Stimulated activated CD4-positive, alpha-beta T cell treated with anti-CD3 and anti-CD28 coated beads, Interleukin-4, amount 100 ng/mL, for 48 hours (primary cell): ENCODE measurements around the gene ATG4C.
"Not testable (repeated sequence)": the region's sequence is repeated elsewhere in the genome, so short reads cannot be mapped to it uniquely, and the experiment has no call there.

ENCODE experiments used
- DNase-seq, 2 donors: peaks; one replicate each; pipeline ENCODE4 v3.0.0-alpha.2; 2020; ENCODE audit warnings: low read depth in 2 of 2

Gene ATG4C, protein sequence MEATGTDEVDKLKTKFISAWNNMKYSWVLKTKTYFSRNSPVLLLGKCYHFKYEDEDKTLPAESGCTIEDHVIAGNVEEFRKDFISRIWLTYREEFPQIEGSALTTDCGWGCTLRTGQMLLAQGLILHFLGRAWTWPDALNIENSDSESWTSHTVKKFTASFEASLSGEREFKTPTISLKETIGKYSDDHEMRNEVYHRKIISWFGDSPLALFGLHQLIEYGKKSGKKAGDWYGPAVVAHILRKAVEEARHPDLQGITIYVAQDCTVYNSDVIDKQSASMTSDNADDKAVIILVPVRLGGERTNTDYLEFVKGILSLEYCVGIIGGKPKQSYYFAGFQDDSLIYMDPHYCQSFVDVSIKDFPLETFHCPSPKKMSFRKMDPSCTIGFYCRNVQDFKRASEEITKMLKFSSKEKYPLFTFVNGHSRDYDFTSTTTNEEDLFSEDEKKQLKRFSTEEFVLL

DNA sequence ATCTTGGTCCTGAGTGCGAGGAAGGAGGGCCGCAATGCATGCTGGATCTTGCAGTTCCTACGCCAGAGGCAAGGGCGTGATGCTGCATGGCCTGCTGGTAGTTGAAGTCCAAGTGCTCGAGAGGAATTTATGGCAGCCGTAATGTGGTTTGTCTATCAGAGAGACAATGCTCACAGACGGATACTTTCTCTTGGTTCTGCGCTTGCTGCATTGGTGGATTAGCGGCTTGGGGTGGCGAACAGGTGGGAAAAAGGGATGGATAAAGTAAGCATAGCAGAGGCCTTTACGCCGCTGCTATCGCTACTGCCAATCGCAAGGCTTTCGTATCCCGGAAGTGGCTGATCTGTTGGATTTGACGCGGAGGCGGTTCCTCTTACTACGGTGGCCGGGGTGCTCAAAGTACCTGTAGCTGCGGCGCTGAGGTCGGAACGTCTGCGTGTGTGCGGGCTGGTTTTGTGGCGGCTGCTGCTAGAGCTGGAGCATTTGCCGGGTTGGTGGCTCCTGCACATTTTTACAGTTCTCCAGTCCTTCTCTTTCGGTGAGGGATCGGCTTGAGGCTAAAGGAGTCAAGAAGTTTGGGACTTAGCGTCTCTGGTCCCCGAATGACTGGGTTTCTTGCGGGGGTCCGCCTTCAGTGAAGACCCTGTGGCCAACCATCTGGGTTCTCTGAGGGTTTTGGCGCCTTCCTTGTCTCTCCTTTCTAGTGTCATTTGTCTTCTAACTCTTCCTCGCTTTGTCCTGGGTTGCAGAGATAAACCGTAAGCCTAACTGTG lies at the start of gene ATG4C:
Gene ATG4C, plus strand, starts transcription at position 397 of the 773 bp plus-strand sequence. CDS start 19,655 bp downstream, outside the sequence.
- peak; percentile 76 to 89 for DNase-seq

DNA sequence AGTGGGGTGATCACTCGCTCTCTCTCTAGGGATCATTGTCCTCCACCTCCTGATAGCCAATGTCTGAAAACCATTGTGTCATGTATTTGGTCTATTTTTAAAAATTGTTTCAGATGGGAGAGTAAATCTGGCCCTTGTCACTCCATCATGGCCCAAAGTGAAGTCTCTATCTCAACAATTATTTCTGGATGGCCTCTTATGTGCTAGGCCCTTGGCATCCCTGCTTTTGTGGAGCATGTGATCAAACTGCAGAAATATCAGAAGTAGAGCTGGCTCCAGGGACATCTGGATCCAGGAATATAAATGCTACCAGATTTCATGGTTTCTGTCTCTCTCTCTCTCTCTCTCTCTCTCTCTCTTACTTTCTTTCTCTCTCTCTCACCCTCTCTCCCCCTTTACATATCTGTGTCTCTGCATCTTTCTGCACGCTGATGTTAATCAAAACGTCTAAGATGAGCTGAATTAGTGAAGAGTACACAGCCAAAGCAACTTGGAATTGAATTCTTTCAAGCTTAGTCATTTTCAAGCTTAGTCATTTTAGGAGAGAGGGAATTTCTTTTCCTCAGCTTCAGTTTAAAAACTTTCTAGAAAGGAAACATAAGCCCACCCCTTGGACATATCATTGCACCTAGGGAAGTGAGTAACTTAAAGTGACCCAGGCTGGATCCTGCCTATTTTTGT lies 48.3 kb upstream of the ATG4C start:
- DNase-seq, result no peak

DNA sequence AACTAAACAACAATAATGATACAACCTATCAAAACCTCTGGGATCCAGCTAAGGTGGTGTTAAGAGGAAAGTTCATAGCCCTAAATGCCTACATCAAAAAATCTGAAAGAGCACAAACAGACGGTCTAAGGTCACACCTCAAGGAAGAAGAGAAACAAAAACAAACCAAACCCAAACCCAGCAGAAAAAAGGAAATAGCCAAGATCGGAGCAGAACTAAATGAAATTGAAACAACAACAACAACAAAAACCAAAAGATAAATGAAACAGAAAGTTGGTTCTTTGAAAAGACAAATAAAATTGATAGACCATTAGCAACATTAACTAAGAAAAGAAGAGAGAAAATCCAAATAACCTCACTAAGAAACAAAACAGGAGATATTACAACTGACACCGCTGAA lies 43.2 kb upstream of the ATG4C start:
- not testable (repeated sequence) for DNase-seq

DNA sequence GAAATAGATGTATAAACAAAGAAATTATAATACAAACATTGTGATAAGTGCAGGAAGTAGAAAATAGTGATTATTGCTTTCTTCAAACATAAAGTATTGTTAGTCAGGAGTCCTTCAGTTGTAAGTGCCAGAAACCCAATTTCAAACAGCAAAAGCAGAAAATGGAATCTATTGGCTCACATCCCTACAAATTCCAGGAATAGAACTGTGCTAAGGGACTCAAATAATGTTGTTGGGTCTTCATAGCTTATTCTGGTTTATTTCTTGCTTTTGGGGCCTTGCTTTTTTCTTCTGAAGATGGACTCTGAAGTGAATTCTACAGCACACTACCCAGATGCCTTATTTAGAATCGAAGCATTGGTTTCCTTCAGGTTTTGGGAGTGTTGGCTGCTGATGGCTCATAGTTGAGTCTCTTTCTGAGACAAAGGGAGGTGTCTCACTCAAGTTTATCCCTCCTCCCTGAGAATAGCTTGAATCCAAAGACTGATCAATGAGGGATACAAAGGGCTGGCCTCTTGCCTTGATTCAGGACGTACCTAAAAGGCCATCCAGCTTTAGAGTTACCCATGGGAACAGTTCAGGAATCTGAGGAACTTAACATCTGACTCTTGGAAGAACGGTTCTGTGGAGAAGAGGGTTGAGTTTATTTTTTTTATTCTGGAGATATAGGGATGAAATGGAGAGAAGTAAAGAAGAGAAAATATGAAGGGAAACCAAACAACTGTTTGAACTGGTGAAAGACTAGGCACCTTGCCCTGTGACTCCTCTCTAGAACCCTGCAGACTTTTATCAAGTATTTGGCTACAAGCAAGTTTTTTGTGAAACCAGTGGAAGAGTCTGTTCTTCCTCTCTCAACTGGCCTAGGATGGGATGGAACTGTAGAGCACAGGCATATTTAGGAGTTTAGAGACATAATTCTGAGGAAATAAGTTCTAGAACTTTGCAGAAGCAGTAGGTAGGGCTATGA lies 39.0 kb upstream of the ATG4C start:
- DNase-seq, result no peak

DNA sequence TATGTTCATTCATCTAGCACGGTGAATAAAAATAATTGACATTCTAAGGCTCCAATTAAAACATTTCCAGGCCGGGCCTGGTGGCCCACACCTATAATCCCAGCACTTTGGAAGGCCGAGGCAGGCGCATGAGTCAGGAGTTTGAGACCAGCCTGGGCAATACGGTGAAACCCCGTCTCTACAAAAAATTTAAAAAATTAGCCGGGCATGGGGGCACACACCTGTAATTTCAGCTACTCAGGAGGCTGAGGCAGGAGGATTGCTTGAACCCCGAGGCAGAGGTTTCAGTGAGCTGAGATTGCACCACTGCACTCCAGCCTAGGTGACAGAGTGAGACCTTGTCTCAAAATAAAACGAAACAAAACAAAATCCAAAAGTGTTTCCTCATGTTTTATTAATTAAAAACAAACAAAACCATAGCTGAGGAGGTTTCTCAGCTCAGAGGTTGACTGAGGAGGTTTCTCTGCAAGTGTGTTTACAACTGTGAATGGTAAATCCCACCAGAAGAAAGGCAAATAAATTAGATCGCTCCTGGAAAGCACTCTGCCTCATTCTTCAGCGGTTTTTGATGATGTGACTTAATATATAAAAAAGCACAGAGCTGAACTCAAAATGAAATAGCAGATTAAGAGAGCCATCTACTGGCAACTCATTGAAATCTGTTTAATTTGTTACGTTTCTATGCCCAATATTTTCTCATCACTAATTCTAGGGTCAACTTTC lies 37.7 kb upstream of the ATG4C start:
- DNase-seq, result no peak

DNA sequence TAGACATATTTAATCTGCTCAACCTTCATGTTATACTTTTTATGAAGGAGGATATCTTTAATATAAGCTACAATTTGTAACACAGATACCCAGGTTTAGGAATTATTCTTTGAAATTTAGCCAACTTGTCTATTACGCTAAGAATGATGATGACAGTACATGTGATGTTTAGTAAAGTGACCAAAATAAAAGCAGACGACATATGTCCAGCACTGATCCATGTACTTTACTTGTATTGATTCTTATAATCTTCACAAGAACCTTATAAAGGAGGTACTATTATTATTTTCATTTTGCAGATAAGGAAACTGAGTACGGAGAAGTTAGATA lies 37.2 kb upstream of the ATG4C start:
- no peak for DNase-seq

DNA sequence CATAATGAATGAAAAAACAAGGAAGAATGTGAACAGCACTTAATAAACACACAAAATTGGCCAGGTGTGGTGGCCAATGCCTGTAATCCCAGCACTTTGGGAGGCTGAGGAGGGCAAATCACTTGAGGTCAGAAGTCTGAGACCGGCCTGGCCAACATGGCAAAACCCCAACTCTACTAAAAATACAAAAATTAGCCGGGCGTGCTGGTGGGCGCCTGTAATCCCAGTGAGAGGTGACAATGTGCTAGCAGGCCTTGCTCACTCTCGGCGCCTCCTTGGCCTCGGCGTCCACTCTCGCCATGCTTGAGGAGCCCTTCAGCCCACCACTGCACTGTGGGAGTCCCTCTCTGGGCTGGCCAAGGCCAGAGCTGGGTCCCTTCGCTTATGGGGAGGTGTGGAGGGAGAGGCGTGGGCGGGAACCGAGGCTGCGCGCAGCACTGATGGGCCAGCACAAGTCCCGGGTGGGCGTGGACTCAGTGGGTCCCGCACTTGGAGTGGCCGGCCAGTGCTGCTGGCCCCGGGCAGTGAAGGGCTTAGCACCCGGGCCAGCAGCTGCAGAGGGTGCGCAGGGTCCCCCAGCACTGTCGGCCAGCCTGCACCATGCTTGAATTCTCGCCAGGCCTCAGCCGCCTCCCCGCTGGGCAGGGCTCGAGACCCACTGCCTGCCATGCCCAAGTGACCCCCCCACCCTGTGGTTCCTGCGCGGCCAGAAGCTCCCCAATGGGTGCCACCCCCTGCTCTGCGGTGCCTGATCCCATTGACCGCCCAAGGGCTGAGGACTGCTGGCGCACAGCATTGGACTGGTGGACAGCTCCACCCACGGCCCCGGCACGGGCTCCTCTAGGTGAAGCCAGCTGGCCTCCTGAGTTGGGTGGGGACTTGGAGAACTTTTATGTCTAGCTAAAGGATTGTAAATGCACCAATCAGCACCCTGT lies 30.6 kb upstream of the ATG4C start:
- DNase-seq, result no peak

DNA sequence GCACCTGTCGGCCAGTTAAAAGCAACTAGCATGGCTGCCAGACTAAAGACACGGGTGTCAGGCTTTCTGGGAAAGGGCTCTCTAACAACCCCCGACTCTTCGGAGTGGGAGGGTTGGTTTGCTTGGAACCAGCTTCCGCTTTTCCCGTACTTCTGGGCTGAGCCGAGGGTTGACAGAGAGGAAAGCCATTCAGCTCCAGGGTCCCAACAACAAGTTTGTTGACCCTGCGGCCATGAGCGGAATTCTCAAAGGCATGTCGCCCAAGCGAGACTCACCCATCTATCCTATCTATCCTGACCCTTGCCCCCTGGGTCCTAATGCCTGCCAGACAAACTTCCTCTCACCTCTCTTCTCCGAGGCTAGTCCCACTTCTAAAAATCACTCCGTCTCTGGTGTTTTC lies 29.0 kb upstream of the ATG4C start:
- DNase-seq, result not testable (repeated sequence)

DNA sequence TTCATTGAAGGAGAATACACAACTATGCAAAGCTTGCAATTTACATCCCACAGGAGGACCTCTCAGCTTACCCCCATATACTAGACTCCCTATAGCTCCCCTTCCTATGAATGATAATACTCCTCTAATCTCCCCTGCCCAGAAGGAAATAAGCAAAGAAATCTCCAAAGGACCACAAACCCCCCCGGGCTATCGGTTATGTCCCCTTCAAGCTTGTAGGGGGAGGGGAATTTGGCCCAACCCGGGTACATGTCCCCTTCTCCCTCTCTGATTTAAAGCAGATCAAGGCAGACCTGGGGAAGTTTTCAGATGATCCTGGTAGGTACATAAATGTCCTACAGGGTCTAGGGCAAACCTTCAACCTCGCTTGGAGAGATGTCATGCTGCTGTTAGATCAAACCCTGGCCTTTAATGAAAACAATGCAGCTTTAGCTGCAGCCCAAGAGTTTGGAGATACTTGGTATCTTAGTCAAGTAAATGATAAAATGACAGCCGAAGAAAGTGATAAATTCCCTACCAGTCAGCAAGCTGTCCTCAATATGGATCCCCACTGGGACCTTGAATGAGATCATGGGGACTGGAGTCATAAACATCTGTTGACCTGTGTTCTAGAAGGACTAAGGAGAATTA lies 27.6 kb upstream of the ATG4C start:
- not testable (repeated sequence) for DNase-seq

DNA sequence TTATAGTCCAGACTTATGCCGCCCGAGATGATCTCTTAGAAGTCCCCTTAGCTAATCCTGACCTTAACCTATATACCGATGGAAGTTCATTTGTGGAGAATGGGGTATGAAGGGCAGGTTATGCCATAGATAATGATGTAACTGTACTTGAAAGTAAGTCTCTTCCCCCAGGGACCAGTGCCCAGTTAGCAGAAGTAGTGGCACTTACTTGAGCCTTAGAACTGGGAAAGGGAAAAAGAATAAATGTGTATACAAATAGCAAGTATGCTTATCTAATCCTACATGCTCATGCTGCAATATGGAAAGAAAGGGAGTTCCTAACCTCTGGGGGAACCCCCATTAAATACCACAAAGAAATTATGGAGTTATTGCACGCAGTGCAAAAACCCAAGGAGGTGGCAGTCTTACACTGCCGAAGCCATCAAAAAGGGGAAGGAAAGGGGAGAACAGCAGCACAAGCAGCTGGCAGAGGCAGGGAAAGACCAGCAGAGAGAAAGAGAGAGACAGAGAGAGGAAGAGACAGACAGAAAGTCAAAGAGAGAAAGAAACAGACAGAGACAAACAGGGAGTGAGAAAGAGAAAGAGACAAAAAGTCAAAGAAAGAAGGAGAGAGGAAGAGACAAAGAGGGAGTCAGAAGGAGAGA lies 24.6 kb upstream of the ATG4C start:
- DNase-seq, result not testable (repeated sequence)

DNA sequence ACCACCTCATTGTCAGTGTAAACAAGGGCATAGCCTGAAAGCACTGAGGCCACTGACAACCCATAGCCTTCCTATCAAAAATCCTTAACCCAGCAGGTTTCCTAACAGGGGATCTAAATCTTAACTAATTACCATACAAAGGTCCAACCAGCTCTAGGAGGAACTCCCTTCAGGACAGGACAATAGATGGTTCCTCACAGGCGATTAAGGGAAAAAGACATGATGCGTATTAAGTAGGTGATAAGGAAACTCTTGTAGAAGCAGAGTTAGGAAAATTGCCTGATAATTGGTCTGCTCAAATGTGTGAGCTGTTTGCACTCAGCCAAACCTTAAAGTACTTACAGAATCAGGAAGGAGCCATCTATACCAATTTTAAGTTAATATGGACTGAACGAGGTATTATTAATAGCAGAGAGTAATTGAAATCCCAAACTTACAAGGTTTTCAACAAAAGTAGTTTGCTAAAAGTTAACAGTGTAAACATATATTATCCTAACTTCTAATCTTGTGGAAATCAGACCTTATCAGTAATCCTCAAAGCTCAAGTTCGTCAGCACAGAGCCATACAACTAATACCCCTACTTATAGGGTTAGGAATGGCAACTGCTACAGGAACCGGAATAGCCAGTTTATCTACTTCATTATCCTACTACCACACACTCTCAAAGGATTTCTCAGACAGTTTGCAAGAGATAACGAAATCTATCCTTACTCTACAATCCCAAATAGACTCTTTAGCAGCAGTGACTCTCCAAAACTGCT lies 23.7 kb upstream of the ATG4C start:
- DNase-seq, result not testable (repeated sequence)

DNA sequence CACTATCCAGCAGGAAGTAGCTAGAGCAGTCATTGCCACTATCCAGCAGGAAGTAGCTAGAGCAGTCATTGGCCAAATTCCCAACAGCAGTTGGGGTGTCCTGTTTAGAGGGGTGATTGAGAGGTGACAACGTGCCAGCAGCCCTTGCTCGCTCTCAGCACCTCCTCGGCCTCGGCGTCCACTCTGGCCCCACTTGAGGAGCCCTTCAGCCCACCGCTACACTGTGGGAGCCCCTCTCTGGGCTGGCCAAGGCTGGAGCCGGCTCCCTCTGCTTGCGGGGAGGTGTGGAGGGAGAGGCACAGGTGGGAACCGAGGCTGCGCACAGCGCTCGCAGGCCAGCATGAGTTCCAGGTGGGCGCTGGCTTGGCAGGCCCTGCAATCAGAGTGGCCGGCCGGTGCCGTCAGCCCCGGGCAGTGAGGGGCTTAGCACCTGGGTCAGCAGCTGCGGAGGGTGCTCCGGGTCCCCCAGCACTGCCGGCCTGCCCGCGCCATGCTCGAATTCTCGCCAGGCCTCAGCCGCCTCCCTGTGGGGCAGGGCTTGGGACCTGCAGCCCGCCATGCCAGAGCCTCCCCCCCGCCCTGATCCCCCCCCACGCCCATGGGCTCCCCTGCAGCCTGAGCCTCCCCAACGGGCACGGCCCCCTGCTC lies 22.6 kb upstream of the ATG4C start:
- not testable (repeated sequence) for DNase-seq

DNA sequence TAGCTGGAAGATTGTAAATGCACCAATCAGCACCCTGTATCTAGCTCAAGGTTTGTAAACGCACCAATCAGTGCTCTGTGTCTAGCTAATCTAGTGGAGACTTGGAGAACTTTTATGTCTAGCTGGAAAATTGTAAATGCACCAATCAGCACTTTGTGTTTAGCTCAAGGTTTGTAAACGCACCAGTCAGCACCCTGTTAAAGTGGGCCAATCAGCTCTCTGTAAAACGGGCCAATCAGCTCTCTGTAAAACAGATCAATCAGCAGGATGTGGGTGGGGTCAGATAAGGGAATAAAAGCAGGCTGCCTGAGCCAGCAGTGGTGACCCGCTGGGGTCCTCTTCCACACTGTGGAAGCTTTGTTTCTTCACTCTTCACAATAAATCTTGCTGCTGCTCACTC lies 21.9 kb upstream of the ATG4C start:
- DNase-seq, result not testable (repeated sequence)

DNA sequence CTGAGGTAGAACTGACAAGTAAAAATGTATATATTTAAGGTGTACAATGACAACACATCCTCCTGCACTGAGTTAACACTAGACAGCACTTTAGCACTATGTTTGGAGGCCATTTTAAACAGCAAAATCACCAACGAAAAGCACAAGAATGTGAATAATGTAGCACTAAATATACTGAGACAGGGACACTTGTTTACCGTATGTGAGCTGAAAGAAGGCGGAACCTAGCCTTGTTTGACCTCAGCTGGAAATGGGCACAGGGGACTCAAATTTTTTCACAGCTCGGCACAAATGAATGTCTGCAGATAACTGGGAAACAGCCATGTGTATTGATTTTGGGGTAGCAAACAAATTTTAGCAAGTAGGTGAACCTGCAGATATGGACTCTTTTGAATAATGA lies 18.0 kb upstream of the ATG4C start:
- DNase-seq, result no peak

DNA sequence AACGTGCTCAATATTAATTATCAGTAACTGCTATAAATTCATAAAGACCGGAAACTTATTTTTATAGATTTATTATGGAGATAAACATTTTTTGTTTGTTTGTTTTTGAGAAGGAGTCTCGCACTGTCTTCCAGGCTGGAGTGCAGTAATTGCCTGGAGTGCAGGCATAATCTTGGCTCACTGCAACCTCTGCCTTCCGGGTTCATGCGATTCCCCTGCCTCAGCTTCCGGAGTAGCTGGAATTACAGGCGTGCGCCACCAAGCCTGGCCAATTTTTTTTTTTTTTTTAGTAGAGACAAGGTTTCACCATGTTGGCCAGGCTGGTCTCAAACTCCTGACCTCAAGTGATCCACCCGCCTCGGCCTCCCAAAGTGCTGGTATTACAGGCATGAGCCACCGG lies 15.4 kb upstream of the ATG4C start:
- not testable (repeated sequence) for DNase-seq

DNA sequence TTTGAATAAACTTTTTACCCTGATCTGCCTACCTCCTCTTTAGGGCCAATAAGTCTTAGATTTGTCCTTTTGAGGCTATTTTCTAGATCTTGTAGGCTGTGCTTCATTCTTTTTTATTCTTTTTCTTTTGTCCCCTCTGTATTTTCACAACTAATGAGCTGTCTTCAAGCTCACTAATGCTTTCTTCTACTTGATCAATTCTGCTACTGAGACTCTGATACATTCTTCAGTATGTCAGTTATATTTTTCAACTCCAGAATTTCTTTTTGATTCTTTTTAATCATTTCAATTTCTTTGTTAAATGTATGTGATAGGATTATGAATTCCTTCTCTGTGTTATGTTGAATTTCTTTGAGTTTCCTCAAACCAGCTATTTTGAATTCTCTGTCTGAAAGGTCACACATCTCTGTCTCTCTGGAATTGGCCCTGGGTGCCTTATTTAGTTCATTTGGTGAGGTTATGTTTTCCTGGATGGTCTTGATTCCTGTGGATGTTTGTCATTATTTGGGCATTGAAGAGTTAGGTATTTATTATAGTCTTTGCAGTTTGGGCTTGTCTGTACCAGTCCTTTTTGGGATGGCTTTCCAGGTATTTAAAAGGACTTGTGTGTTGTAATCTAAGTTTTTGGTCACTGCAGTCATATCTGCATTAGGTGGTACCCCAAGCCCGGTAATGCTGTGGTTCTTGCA lies 11.2 kb upstream of the ATG4C start:
- DNase-seq, result no peak

DNA sequence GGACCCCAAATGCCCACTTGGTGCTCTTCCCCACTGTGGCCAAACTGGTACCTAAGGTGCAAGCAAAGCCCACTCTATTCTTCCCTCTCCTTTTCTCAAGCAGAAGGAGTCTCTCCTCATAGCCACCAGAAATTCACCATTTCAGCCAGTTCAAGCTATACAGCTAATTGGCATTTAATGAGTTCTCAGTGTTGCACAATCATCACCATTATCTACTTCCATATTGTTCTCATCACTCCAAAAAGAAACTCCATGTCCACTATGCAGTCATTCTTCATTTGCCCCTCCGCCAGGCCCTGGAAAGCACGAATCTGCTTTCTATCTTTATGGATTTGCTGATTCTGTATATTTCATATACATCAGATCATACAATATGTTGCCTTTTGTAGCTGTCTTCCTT lies 9.9 kb upstream of the ATG4C start:
- DNase-seq, result no peak
